NCI-H345 (cell line): ENCODE data around the gene LAMTOR2.
"Not testable (repeated sequence)": the region's sequence is repeated elsewhere in the genome, so short reads cannot be mapped to it uniquely, and the experiment has no call there.

ENCODE experiments used
- DNase-seq: peaks from one replicate; lab custom pipeline; 2025; lab: John Stamatoyannopoulos, UW

LAMTOR2 gene

GRCh38 chr1:156052862-156053767 is 1.5 kb upstream of the LAMTOR2 start:
- peak; percentile 89 for DNase-seq

- peak; percentile 100 for DNase-seq
These were observed 648 bp upstream of the LAMTOR2 start, which contains the start of gene UBQLN4 for GRCh38 chr1:156053768-156054499. Gene UBQLN4 (minus strand): TSS chr1:156053798. CDS start chr1:156053701, 97 bp downstream.

- no peak for DNase-seq
These were observed 883 bp downstream of the LAMTOR2 start for GRCh38 chr1:156055281-156056048.

- no peak for DNase-seq
These were observed 1.8 kb downstream of the LAMTOR2 start for GRCh38 chr1:156056326-156056849.

GRCh38 chr1:156060937-156061636 is 6.5 kb downstream of the LAMTOR2 start, which contains the start of gene RAB25:
Gene RAB25 (plus strand): TSS chr1:156061160. CDS start chr1:156061401, 241 bp downstream.
- no peak for DNase-seq

GRCh38 chr1:156062189-156062588 is 7.6 kb downstream of the LAMTOR2 start:
- no peak for DNase-seq

GRCh38 chr1:156063997-156064285 is 9.4 kb downstream of the LAMTOR2 start:
- DNase-seq: no peak

GRCh38 chr1:156064615-156065014 is 10.0 kb downstream of the LAMTOR2 start:
- no peak for DNase-seq

- DNase-seq: no peak
These were observed 10.6 kb downstream of the LAMTOR2 start for GRCh38 chr1:156065212-156065611.

- no peak for DNase-seq
These were observed 11.3 kb downstream of the LAMTOR2 start for GRCh38 chr1:156065871-156066270.

- DNase-seq: no peak
These were observed 12.7 kb downstream of the LAMTOR2 start for GRCh38 chr1:156067262-156067661.

GRCh38 chr1:156069490-156070455 is 15.2 kb downstream of the LAMTOR2 start:
- DNase-seq: no peak

GRCh38 chr1:156070548-156070947 is 16.0 kb downstream of the LAMTOR2 start:
- DNase-seq: peak; percentile 73

GRCh38 chr1:156071332-156071816 is 16.8 kb downstream of the LAMTOR2 start:
- DNase-seq: not testable (repeated sequence)

GRCh38 chr1:156072251-156072650 is 17.7 kb downstream of the LAMTOR2 start:
- DNase-seq: no peak

- DNase-seq: no peak
These were observed 18.6 kb downstream of the LAMTOR2 start for GRCh38 chr1:156073110-156073687.

- no peak for DNase-seq
These were observed 19.2 kb downstream of the LAMTOR2 start for GRCh38 chr1:156073740-156074139.

- DNase-seq: no peak
These were observed 20.1 kb downstream of the LAMTOR2 start for GRCh38 chr1:156074661-156075060.

GRCh38 chr1:156075162-156075561 is 20.6 kb downstream of the LAMTOR2 start:
- DNase-seq: no peak

- no peak for DNase-seq
These were observed 21.2 kb downstream of the LAMTOR2 start for GRCh38 chr1:156075775-156076204.
